C4-2B (cell line): Measurements from ENCODE around the gene CYP26B1.

Source experiments
- CTCF ChIP-seq: fragments of 450-650 bp; conservative IDR thresholded peaks from 2 replicates; pipeline ENCODE4 v1.5.1; 2017; ENCODE audit warnings: mild to moderate bottlenecking
- ZFX ChIP-seq: fragments of 450-650 bp; IDR thresholded peaks from 2 replicates; pipeline ENCODE4 v1.6.1; 2017

- TF ChIP-seq CTCF (no peak), ZFX (no peak)
Observed at GRCh38 chr2:72112401-72112800, 35.3 kb downstream of the CYP26B1 start.
